Epithelial cell of proximal tubule (primary cell): ENCODE data around the gene ARHGAP12. TPM values are rescaled to one million over a fixed set of nuclear protein-coding genes. Genes with fewer than 3 reads are reported as not detected.

Source experiments
- DNase-seq: peaks from one replicate; pipeline ENCODE4 v3.0.0-alpha.2; 2011; ENCODE audit warnings: low read depth
- H3K4me3 ChIP-seq: 2 replicates; pipeline ENCODE4 v1.5.1; 2011; ENCODE audit warnings: low read depth, mild to moderate bottlenecking, low read length
- total RNA-seq: library from RNA; depleted of rRNA; stranded (reverse); fragments of >200 nt; gene quantifications from 2 replicates; pipeline ENCODE4 v1.2.3, GENCODE V29; 2015
- TF ChIP-seq, protein P1 (sequence below): conservative IDR thresholded peaks from 2 replicates; pipeline ENCODE4 v1.5.1; 2012; ENCODE audit warnings: low read depth, mild to moderate bottlenecking, low read length

Gene ARHGAP12
- total RNA-seq, 1 donor from 2014 or later = 13.7 TPM

DNA sequence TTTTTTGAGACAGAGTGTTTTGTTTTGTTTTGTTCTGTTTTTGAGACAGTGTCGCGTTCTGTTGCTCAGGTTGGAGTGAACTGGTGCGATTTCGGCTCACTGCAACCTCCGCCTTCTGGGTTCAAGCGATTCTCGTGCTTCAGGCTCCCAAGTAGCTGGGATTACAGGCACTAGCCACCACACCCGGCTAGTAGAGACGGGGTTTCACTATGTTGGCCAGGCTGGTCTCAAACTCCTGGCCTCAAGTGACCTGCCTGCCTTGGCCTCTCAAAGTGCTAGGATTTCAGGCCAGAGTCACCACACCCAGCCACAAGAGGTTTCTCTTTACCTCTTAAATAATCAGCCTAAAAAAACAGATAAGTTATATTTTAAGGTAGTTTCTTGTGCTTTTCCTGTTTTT is 8.7 kb upstream of the ARHGAP12 start:
- TF ChIP-seq, protein P1, sequence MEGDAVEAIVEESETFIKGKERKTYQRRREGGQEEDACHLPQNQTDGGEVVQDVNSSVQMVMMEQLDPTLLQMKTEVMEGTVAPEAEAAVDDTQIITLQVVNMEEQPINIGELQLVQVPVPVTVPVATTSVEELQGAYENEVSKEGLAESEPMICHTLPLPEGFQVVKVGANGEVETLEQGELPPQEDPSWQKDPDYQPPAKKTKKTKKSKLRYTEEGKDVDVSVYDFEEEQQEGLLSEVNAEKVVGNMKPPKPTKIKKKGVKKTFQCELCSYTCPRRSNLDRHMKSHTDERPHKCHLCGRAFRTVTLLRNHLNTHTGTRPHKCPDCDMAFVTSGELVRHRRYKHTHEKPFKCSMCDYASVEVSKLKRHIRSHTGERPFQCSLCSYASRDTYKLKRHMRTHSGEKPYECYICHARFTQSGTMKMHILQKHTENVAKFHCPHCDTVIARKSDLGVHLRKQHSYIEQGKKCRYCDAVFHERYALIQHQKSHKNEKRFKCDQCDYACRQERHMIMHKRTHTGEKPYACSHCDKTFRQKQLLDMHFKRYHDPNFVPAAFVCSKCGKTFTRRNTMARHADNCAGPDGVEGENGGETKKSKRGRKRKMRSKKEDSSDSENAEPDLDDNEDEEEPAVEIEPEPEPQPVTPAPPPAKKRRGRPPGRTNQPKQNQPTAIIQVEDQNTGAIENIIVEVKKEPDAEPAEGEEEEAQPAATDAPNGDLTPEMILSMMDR = no peak
- H3K4me3 ChIP-seq = no peak overlapping the region
- no peak for DNase-seq

DNA sequence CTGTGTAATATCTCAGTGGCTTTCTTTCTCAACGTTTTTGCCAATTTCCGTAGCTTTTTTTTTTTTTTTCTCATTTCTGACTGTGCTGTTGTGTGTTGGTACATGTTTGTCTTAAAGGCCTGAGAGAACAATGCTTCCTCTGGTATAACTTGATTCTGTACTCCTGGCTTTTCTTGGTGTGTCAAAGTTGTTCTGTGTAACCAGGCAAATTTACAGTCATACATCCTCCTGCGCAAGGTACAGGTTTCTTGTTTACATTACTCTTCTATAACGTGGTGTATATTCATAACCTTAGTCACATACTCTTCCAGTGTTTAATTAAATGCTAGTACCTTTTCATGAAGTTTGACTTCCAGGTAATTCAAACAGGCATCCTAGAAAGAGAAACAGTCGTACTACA is 8.3 kb upstream of the ARHGAP12 start:
- H3K4me3 ChIP-seq = no peak overlapping the region
- TF ChIP-seq, protein P1 = no peak
- DNase-seq = no peak

DNA sequence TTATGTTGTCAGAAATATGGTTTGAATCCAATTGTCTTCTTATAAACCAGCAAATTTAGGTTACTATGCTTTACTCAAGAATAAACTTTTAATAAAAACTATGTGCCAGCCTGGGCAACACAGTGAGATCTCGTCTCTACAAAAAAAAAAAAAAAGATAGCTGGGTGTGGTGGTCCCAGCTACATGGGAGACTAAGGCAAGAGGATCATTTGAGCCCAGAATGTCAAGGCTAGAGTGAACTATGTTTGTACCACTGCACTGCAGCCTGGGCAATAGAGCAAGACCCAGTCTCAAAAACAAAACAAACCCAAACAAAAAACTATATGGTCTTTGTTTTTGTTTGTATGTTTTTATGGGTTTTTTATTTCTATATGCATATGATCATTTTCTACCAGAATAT is 7.5 kb upstream of the ARHGAP12 start:
- no peak for DNase-seq
- H3K4me3 ChIP-seq = no peak overlapping the region
- TF ChIP-seq, protein P1 = no peak

DNA sequence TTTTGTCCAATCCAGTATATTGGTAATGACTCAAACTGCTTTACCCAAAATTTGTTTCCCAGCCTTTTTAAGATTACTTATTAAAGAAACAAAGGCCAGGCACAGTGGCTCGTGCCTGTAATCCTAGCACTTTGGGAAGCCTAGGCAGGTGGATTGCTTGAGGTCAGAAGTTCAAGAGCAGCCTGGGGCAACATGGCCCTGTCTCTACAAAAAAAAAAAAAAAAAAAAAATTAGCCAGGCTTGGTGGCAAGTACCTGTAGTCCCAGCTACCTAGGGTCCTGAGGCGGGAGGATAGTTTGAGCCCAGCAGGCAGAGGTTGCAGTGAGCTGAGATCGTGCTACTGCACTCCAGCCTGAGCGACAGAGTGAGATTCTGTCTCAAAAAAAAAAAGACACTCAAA is 7.0 kb upstream of the ARHGAP12 start:
- H3K4me3 ChIP-seq = no peak overlapping the region
- TF ChIP-seq, protein P1 = no peak
- no peak for DNase-seq

DNA sequence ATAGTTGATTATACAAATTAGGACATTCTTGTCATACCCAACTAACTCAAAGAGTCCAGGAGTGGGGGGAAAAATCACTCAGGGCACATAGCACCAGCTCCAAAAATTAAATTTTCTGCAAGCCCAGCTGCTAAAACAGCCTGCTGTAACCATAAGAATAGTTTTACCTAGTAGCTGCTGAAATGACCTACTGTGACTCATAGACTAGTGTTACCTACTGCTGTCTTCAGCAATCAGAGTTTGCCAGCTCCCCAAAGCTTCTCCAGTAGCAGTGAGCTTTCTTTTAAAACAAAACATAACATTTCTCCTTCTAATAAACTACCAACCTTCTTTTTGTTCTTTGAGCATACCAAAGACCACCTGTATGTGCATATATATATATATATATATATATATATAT is 4.2 kb upstream of the ARHGAP12 start:
- DNase-seq = no peak
- TF ChIP-seq, protein P1 = no peak
- H3K4me3 ChIP-seq = no peak overlapping the region

DNA sequence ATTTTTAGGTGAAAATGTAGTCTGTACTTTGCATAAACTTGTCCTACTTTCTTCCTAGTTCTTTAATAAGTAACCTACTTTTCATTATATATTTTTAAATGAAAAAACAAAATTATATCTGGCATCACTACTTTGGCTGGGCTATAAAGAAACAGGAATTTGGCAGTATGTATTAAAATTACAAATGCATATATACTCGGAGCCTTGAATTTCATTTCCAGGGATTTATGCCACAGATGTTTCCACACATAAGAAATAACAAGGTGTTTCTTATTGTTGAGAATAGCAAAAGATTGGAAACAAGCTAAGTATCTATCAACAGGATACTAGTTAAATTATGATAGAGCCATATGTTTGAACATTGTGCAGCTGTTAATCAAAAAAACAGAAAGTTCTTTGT is 2.2 kb upstream of the ARHGAP12 start:
- DNase-seq = no peak
- TF ChIP-seq, protein P1 = no peak
- H3K4me3 ChIP-seq = no peak overlapping the region

DNA sequence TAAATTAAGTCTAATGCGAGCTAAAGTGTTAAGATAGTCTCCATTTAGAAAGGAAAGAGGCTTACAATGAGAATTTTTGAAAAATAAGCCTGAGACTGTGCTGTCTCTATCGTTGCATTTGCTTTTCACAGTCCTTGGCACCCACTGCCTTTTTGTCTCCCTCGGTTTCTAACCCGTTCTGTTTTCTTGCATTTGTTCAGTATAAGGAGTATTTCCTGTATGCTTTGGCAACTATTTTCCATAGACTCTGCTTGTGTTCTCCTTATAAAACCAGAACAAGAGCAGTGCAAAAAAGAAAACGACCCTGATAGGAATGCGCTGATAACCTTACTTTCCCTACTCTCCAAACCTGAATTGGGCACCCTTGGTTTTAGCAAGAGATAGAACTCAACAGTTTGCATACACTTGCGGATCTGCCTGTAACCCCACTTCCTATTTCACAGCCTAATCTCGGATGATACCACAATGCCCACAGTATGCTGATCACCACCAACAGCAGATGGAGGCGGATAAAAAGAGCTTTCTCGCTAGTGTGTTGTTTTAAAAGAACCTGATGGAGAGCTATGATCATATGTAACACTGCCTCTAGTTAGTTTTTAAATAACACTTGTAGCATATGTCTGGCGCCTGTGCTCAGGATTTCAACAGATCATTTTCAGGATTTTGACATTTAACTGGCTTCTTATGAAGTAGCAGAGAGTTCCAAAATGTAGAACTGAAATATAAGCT is 1.6 kb upstream of the ARHGAP12 start:
- DNase-seq = no peak
- peak overlapping the region; percentile 94 for H3K4me3 ChIP-seq
- TF ChIP-seq, protein P1 = no peak
